HL-60/S4 treated with retinoic acid at 250 ng/mL for 4 days and 3 days (cell line): ENCODE measurements around the gene HSD17B11.
"Not testable (repeated sequence)": the region's sequence is repeated elsewhere in the genome, so short reads cannot be mapped to it uniquely, and the experiment has no call there.

Source experiments
- in situ Hi-C: fragments of 300-500 bp; cut with MboI; formaldehyde crosslinking; loops from 2 replicates; pipeline ENCODE4 v1.7.0; 2022; ENCODE audit warnings: low sequenced_read_pairs

Gene HSD17B11

GRCh38 chr4:87406462-87406861, 15.5 kb upstream of the HSD17B11 start:
- in situ Hi-C loops = no loop called here

- in situ Hi-C loops = no loop called here
Observed at GRCh38 chr4:87405211-87405820, 14.3 kb upstream of the HSD17B11 start.

- in situ Hi-C loops = not testable (repeated sequence)
Observed at GRCh38 chr4:87403732-87404131, 12.7 kb upstream of the HSD17B11 start.

GRCh38 chr4:87399954-87400353, 9.0 kb upstream of the HSD17B11 start:
- in situ Hi-C loops = no loop called here

DNA sequence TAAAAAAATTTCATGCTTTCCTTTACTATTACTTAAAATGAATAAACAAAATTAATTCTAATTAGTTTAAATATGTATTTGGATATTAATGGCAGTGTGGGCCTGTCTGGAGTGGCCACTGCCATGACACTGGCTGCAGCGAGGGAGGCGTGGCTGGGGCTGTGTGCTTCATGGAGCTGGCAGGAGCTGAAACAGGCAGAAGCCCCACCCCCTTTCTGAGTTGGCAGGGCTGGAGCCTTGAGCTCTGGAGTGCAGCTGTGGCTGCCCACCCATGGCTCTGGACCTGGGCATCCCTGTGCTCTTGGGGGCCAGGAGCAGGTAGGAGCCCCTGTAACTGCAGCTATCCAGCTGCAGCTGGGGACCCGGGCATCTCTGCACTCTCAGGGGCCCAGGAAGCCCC, 8.2 kb upstream of the HSD17B11 start:
- in situ Hi-C loops = no loop called here

DNA sequence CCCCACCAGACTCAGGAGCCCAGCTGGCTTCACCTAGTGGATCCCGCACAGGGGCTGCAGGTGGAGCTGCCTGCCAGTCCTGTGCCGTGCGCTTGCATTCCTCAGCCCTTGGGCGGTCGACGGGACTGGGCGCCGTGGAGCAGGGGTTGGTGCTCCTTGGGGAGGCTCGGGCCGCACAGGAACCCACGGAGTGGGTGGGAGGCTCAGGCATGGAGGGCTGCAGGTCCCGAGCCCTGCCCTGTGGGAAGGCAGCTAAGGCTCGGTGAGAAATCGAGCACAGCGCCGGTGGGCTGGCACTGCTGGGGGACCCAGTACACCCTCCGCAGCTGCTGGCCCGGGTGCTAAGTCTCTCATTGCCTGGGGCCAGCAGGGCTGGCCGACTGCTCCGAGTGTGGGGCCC, 4.9 kb upstream of the HSD17B11 start:
- in situ Hi-C loops = not testable (repeated sequence)

DNA sequence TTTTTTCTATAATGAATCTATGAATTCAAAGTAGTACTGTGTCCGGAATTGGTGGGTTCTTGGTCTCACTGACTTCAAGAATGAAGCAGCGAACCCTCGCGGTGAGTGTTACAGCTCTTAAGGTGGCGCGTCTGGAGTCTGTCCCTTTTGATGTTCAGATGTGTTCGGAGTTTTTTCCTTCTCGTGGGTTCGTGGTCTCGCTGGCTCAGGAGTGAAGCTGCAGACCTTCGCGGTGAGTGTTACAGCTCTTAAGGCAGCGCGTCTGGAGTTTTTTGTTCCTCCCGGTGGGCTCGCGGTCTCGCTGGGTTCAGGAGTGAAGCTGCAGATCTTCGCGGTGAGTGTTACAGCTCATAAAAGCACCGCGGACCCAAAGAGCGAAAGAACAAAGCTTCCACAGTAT, 4.1 kb upstream of the HSD17B11 start:
- in situ Hi-C loops = not testable (repeated sequence)

DNA sequence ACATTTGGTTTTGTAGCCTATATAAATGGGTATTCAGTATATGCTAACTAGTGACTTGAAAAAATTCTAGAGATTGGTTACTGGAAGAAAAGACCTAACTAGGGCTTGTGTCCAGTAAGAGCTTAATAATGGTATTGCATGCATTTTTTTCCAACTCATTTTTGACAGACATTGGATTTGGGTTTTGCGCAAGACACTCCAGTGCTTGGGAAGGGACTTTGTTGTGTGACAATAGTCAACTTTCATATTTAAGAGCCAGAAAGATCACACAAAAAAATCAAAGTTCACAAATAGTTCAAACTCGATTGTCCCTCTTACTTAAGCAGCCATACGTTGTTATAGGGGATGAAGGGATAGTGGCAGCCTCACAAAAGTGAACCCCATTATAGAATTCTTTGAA, 1.2 kb upstream of the HSD17B11 start:
- in situ Hi-C loops = no loop called here

DNA sequence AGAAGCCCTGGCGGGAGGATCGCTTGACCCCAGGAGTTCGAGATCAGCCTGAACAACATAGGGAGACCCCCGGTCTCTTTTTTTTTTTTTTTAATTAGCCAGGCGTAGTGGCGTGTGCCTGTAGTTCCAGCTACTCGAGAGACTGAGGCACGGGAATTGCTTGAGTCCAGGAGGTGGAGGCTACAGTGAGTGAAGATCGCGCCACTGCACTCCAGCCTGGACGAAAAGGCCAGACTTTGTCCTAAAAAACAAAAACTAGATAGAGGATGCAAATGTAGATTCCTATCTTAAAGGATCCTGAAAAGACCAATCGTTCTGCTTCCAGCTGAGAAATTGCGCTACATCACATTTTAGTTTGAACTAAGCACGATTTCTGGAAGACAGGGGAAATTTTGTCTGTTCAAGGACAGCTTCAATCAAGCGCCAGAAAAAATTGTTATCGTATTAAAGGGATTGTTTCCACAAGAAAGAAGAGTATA, 627 bp upstream of the HSD17B11 start:
- in situ Hi-C loops = no loop called here

- in situ Hi-C loops = no loop called here
Observed at GRCh38 chr4:87390551-87390890, 467 bp downstream of the HSD17B11 start.

- in situ Hi-C loops = not testable (repeated sequence)
Observed at GRCh38 chr4:87390055-87390454, 933 bp downstream of the HSD17B11 start.

GRCh38 chr4:87388901-87389300, 2.1 kb downstream of the HSD17B11 start:
- in situ Hi-C loops = no loop called here

DNA sequence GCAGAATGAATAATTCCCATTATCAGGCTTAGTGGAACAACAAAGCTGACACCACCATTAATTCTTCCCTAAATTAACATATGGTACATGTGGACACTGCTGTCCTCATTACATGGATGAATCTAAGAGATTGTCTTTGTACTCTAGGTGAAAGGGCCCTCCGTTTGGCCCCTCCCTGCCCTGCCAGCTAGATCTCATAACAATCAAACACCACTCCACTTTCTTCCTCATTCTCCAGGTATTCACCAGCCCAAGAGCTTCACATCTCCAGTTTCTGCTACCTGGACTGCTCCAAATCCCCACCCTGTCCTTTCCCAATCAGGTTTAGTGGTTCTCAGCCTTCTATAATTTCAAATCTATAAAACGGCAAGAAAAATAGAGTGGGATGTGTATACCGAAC, 3.8 kb downstream of the HSD17B11 start:
- in situ Hi-C loops = no loop called here

DNA sequence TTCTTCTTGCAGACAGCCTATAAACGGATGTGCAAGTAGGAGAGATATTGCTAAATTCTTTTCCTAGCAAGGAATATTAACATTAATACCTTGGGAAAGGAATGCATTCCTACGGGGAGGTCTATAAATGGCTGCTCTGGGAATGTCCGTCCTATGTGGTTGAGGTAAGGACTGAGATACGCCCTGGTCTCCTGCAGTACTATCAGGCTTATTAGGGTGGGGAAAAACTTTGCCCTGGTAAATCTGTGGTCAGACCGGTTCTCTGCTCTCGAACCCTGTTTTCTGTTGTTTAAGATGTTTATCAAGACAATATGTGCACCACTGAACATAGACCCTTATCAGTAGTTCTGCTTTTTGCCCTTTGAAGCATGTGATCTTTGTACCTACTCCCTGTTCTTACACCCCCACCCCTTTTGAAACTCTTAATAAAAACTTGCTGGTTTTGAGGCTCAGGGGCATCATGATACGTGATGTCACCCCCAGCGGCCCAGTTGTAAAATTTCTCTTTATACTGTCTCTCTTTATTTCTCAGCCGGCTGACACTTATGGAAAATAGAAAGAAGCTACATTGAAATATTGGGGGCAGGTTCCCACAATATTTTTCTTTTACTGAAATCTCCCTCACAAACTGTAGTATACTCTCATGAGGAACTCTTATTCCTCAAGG, 6.4 kb downstream of the HSD17B11 start:
- in situ Hi-C loops = not testable (repeated sequence)

- in situ Hi-C loops = no loop called here
Observed at GRCh38 chr4:87382931-87383330, 8.1 kb downstream of the HSD17B11 start.

GRCh38 chr4:87382116-87382515, 8.9 kb downstream of the HSD17B11 start:
- in situ Hi-C loops = no loop called here

DNA sequence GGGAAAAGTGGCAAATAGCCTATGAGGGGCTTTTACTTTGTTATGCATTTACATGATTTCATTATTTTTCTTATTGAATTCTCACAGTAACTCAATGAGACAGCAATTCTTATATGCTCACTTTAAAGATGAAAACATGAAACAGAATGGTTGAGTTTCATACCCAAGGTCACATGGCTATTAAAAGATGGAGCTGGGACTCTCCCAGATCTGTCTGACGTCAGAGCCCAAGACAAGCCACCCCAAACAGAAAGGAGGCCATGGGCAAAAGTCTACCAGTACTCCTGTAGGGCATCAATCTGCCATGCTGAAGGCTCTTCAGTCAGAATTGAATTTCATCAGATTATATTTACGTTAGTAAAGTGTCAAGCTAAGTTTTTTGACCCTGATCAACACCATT, 13.2 kb downstream of the HSD17B11 start:
- in situ Hi-C loops = no loop called here

GRCh38 chr4:87375719-87376291, 15.2 kb downstream of the HSD17B11 start:
- in situ Hi-C loops = no loop called here

DNA sequence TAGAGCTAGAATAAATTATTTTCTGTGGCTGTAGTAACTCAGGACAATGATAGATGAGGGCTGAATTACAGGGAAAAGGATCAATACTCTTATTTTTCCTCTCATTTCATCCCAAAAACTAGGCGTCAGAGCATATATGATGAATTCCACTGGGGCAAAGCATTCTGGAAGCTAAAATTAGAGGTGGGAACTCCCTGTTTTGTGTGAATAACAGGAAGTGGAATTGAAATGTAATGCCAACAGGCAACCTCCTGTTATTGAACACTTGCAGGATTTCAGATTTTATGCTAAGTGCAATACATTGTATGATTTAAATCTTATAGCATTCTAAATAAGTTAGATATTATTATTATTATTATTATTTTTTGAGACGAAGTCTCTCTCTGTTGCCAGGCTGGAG, 20.9 kb downstream of the HSD17B11 start:
- in situ Hi-C loops = no loop called here

GRCh38 chr4:87366521-87367162, 24.3 kb downstream of the HSD17B11 start:
- in situ Hi-C loops = no loop called here

GRCh38 chr4:87365348-87365747, 25.6 kb downstream of the HSD17B11 start:
- in situ Hi-C loops = no loop called here

GRCh38 chr4:87363552-87363951, 27.4 kb downstream of the HSD17B11 start:
- in situ Hi-C loops = no loop called here
